ENCODE measurements around the gene ECSCR.
"Not testable (repeated sequence)": the region's sequence is repeated elsewhere in the genome, so short reads cannot be mapped to it uniquely, and the experiment has no call there.

The ECSCR gene

DNA sequence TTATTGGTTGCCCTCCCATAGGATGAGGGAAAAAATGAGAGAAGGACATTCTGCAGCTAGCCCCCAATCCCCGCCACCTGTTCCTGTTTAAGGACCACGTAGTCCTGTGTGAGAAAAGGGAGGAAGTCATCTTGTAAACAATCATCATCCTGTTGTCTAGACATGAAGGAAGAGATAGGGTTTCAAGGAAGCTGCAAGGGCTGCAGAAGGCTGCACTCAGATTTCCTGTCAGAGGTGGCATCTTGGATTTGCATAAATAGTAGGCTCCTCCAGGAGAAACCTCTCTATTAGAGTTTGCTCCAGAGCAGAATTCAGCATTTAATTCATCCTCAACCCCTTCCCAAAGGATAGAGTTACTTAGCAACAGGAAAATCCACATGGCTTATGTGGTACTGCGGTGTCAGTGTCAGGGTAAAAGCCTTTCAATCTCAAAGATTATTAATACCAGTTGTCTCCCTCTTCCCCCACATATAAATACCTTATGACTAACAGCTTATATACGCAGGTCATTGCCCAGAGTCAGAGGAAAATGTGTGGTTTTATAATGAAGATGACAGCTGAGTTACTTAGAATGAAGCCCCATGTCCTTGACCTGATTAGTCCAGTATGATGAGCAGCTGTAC, 18.6 kb downstream of the ECSCR start:
- no peak for DNase-seq

DNA sequence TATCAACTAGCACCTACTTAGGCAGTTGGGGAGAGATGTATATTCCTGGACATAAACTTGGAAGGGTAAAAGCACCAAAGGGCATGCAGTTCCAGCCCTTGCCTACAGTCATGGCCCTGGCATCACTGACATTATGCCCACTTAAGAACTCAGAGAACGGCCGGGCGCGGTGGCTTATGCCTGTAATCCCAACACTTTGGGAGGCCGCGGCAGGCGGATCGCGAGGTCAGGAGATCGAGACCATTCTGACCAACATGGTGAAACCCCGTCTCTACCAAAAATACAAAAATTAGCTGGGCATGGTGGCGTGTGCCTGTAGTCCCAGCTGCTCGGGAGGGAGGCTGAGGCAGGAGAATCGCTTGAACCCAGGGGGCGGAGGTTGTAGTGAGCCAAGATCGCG, 22.1 kb downstream of the ECSCR start:
- not testable (repeated sequence) for DNase-seq

DNA sequence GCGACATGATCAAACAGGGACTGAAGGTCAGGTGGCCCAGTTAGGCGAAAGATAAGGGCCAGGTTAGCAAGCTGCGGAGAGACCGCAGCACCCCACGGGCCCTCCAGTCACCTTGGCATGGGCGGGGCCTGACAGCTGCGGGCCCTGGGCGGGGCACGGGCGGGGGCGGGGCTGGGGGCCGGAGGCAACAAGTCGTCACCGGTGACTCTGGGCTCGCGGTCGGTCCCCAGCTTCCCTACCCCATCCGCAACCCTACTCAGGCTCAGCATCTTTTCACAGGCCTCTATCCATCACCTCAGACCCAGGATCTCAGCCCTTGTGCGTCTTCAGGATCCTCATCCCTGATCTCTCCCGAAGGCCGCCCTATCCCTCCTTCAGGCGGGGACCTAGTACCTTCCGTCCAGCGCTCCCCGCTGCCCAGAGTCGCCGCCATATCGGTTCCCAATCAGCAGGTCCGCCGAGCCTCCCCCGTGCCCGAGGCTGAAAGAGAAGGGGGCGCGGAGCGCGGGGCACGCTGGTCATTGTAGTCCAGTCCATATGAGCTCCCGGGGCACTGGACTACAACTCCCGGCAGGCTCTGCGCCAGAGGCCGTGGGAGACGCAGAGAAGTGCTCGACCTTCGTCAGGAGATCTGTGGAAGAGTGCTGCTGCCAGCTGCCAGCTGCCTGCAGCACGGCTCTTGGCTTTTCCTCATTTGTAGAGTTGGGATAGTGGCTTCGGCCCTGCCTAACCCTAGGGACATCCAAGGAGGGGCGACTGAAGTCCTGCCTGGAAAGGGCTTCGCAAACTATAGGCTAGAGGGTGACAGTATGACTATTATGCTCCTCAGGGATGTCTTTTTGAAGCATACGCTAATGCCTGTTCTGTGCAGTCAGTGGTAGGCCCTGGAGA, 23.3 kb downstream of the ECSCR start, which contains the start of gene DNAJC18:
Gene DNAJC18, minus strand, starts transcription at position 513 of the 891 bp plus-strand sequence. Its CDS starts 80 bp downstream, at position 433.
- DNase-seq: peak; percentile 96

DNA sequence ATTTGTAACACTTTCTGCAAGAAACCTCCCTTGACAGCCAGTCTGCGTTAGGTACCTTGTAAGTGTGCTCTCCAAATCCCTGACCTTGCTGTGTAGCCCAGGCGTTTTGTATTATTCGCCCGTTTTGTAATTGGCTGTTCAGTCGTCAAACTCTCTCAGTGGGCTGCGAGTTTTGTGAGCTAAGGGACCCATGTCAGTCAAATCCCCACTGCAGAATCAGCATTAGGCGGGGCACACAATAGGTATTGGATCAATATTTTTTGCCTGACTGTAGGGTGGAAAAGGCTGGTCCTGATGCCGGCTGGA, 23.9 kb downstream of the ECSCR start:
- no peak for DNase-seq

DNA sequence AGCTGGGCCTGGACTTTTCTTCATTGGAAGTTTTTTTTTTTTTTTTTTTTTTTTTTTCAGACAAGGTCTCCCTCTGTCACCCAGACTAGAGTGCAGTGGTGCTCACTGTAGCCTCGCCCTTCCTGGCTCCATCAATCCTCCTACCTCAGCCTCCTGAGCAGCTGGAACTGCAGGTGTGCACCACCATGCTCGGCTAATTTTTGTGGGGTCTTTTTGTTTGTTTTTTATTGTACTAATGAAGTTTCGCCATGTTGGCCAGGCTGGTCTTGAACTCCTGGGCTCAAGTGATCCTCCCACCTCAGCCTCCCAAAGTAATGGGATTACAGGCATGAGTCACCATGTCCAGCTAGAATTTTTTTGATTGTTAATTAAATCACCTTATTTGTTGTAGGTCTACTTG, 26.9 kb downstream of the ECSCR start:
- DNase-seq: no peak

DNA sequence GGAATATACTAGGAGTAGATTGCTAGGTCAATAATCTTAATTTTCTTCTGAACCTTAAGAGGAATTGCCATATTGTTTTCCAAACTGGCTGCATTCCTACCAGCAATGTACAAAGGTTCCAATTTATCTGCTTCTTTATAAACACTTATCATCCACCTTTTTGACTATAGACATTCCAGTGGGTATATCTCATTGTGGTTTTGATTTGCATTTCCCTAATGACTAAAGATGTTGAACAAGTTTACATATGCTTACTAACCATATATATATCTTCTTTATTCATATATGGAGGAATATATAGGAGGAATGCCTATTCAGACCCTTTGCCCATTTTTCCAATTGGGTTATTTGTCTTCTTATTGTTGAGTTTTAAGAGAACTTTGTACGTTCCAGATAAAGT, 30.8 kb downstream of the ECSCR start:
- no peak for DNase-seq

DNA sequence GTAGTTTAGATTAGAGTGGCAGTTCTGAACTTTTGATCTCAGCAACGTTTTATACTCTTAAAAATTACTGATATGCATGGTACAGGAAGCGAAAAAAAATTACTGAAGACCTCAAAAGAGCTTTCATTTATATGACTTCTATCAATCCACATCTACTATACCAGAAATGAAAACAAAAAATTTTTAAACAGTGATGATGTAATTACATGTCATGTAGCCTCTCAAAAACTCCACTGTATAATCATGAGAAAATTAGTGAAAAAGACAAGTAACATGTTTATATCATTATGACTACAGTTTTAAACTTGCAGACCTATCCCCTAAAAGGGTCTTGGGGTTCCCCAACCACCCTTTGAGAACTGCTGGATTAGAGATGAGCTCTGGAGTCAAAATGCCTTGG, 32.5 kb downstream of the ECSCR start:
- DNase-seq: no peak

DNA sequence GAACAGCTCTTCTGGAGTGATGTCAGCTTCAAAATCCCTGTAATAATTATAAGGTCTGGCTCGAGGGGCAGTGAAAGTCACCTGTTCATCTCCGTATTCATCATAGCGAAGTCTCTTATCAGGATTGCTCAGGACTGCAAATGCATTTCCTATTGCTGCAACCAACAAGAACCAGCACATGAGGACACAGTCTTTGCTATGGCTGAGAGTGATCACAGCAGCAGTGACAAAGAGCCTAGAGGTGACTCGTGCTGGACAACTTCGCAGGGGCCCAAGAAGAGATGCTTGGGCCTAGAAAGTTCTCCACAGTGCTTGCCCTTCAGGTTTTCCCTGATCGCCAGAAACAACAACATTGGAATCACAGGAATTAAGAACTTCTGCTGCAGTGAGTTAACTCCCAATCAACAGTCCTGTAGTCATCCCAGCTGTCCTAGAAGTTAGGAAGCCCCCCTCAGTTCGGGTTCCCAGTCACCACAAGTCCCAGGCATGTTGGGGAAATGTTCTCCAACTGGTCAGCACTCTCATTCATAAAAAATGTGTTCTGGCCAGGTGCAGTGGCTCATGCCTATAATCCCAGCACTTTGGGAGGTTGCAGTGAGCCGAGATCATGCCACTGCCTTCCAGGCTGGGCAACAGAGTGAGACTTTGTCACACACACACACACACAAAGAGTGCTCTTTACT, 36.2 kb downstream of the ECSCR start:
- peak; percentile 60 for DNase-seq

DNA sequence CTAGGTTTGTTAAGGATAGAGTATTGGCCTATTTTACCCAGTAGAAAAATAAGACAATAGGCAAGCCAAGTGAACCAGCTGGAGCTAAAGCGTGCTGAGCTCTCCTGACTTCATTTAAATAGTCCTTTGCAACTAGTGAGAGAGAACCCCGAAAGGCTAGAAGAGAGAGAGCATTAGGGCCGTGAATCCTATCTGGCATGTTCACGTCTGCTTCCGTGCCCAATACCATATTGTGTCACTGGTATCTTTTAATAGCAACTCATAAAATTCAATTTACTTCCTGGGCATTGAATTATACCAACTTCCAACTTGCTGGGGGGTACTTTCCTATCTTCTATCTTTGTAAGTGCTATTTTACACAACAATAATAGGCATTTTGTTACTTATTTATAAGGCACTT, 37.0 kb downstream of the ECSCR start:
- DNase-seq: no peak

DNA sequence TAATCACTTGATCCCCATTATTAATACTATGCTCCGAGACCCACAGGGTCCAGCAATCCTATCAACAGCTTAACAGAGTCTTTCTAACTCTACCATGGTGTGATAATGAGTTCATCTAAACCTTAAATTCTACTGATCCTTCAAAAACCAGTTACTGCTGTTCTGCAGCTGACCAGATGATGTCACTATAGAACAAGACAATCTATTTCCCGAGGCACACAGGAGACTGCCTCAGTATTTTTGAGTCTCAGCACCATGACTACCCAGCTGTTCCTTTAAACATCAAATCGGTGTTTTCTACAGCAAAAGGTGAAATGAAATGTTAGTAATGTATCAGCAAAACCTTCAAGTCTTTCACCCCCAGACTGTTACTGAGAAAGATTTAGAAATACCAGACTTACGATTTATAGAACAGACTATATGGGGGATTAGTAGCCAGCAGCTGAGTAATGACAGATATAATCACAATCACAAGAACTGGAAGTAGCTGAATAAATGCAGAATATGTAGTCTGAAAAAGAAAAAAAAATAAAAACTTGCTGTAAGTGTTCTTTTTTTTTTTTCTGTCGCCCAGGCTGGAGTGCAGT, 40.1 kb downstream of the ECSCR start:
- DNase-seq: peak; percentile 56

DNA sequence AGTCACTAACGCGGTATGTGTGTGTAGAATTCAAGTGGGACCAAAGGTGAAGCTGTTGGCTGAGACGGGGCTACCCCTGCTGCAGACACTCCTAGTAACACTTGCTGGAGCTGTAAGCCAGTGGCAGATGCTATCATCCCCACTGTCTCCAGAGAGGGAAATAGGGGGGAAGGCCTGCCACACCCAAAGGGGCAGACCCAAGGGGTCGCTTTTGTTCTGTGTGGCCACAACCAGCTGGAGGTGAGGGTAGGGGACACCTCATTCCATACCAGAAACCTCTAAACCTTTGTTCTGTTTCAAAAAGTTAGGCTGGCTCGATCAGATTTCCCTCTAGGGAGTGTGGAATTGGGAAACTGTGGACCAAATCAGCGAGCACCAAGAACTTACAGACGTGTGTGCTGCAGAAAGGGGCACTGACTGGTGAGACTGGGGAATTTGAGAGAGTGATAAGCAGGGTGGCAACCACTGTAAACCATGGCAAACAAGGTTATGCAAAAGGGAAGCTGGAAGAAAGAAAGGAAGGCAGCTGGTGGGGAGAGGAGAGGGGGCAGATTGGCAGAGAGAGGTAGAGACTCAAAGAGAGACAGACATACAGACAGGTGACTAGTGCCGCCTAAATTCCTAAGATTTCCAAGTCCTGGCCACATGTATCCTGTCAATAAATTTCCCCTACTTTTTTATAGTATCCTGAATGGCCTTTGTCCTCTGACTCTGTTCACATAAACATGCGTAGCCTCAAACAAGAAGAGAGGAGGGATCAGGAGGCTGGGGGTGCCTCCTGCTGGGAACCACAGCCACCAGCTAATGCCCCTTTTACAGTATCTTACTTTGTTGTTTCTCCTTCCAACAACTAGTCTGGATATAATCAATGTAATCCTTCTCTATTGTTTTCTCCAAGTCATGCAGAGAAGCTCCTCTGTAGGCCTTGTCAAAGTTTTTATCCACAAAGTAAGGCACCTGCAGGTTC, 43.0 kb downstream of the ECSCR start:
- DNase-seq: peak; percentile 27

DNA sequence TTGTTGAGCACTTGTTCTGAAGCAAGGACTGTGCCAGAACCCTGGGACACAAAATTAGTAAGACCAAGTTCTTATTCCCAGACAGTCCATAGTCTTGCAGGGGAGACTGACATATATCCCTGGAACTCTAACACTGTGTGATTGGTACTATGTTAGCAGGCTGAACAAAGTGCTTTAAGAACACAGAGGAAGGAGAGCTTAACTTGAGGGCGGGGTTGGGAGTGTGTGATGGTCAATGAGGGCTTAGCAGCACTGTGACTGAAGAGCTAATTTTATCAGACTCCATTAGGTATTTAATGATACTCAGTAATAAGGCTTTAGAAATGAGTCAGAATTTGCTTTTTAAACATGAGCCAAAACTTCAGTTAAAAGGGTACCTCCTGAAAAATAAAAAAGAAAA, 43.8 kb downstream of the ECSCR start:
- peak; percentile 6 for DNase-seq

DNA sequence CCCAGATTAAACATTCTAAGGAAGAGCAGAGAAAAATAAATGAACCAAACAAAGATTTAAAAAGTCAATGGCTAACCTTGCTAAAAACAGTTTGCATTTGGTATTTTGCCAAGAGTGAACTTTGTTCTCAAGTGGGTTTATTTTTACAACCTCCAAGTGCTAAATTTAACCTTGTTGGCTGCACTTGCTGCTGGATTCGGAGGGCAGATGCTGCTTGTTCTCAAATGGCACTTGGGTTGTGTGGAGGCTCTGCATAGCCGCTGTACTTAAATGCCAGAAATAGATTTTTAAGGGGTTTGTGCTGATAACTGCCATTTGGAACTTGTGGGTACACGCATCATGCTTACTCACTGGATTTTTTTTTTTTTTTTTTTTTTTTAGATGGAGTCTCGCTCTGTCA, 45.3 kb downstream of the ECSCR start:
- DNase-seq: peak; percentile 12

DNA sequence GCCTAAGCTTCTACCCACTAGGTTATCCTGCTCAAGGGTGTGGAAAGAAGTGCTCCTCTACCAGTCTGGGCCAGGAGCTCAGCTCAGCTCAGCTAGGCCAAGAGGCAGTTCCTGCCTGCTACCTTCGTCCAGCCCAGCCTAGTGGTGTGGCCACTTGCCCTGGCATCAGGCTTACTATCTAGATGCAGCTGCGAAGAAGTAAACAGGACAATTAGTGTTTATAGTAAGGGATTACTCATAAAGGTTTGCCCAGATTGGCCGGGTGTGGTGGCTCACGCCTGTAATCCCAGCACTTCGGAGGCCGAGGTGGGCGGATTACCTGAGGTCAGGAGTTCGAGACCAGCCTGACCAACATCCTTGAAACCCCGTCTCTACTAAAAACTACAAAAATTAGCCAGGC, 45.9 kb downstream of the ECSCR start:
- DNase-seq: peak; percentile 35

DNA sequence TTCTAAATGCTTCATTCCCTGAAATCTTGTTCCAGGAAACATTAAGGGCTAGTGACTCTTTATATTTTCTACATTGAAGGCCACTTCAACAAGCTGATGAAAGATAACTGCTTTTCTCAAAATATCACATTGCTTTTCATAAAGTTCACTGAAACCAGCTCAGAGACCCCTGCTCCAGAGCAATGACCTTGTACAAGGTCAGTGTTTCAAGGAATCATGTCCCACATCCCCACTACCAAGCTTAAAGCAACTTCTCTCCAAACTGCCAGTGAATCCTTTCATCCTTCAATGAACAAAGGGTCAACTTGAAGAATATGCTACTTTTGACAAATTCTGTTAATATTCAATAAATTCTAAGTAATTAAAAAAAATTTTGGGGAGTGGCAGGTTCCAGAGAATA, 46.7 kb downstream of the ECSCR start:
- peak; percentile 4 for DNase-seq

DNA sequence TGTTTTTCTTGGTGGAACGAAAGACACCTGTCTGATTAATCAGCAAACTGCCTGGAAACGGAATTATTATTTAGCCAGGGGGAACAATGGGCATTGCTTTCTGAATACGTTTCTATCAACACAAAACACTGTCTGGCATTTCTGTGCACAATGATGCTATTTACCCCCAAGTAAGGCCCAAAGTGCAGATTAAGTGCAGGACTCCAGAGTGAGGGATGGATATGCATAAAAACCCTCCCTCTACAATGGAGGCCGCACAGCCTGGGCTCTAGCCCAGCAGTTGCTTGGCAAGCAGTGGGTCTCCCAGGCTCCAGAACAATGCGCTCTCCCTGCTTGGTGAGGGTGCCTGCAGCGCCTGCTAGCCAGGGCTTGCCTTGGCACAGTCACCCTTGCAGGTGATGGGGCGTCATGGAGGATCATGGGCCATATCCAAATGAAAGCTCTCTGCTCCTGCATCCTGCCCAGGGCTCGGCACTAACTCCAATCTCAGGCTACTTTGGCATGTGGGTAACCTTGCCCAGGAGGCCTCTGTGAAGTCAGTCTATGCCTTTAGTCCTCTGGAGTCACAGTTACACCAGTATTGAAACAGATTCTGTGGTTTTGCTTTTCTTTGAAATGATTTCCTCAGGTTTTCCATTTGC, 47.2 kb downstream of the ECSCR start:
- DNase-seq: peak; percentile 29

DNA sequence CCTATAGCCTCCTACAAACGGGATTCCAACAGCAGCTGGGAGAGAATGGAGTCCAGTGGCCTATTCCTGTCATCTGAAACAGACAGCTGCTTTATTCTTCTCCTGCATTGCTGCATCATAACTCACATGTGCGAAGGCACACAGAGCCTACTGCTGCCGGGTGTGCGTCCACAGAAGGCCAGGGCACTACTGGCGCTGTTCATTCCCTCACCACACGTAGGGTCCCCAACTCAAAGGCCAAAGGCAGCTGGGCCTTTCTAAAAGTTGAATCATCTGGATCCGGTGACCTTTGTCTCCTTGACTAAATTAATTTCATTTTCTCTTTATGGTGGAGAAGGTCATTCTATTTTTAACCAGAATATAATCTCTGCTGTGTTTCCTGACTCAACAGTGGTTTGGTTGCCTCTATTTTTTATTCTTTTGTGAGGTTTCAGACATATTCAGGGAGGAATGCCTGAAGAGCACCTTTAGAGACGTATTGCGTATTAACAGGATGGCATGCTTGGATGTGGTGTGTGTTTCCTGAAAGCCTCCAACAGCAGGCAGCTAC, 47.9 kb downstream of the ECSCR start:
- peak; percentile 24 for DNase-seq

DNA sequence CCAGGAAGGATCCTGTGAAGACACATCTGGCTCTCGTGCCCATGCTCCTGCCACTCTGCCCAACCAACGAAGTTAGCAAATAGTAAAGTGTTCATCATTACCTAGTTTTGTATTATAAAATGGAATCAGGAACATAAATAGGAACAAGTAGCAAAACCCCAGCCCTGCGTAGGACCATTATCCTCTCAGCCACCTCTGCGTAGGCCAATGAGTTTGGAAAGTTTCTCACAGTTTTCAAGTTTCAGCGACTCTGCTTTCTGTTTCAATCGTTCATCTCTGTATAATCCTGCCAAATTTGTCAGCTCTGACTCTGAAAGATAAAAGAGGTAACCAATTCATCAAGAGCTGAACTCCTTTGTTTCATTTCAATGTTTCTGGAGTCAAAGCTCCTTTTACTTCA, 48.6 kb downstream of the ECSCR start:
- DNase-seq: no peak

DNA sequence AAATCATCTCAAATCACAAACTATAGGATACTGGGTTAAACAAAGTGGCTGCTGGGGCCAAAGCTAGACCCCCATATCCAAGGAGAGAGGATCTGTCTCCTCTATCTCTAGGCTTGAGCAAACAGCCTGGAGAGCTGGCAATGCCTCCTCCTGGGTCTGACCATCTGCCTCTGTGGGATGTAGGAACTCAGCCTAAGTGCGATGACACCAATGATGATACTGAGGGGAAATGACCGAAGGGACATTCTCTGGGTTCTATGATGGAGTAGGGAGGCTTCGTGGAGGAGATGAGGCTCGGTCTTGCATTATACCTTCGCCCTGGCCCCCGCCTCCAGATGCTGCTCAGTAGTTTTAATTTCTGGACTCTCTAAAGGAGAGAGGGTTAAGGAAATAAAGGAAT, 49.4 kb downstream of the ECSCR start:
- peak; percentile 23 for DNase-seq

DNA sequence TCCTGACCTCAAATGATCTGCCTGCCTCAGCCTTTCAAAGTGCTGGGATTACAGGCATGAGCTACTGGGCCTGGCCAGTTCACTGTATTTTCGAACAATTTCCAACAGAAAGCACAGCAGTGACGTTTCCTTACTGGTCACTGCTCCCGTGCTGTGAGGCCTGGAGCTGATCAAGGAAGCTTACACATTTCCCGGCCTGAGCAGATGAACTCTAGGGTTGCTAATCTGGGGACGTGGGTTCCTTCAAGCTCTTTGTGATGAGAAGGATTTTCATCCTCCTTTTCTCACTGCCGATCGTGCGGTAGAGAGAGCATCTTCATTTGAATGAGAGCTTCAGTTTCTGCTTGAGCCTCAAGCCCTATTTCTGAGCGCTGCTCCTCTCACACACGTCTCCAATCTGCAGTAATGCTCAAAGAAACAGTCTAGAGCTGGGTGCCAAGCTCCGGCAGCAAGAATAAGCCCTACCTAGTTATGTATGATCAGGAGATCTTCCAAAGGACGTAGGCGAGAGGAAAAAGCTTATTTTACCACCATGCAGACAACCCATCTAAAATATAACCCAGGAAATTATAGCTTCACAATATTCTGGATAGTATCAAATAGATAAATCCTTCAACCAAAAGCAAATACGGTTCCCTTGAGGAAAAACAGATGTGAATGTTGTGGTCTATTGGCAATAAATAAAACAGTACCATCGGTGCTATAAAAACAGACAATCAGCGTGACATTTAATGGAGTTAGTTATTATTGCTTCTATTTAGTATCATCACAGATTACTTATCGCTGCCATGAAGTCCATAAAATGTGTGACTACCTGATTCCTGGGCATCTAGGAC, 51.3 kb downstream of the ECSCR start:
- peak; percentile 30 for DNase-seq
